GM21619 (cell line): ENCODE results near the gene PCGF2.
A peak's percentile ranks its signal among the peaks of the same experiment; 100 is the strongest.
"Not testable (repeated sequence)": the region's sequence is repeated elsewhere in the genome, so short reads cannot be mapped to it uniquely, and the experiment has no call there.

Experiments used
- ATAC-seq: cut with Tn5 transposase; IDR thresholded peaks from one replicate; pipeline ENCODE4 v1.9.1; 2021; ENCODE audit not compliant: unreplicated experiment

The PCGF2 gene

DNA sequence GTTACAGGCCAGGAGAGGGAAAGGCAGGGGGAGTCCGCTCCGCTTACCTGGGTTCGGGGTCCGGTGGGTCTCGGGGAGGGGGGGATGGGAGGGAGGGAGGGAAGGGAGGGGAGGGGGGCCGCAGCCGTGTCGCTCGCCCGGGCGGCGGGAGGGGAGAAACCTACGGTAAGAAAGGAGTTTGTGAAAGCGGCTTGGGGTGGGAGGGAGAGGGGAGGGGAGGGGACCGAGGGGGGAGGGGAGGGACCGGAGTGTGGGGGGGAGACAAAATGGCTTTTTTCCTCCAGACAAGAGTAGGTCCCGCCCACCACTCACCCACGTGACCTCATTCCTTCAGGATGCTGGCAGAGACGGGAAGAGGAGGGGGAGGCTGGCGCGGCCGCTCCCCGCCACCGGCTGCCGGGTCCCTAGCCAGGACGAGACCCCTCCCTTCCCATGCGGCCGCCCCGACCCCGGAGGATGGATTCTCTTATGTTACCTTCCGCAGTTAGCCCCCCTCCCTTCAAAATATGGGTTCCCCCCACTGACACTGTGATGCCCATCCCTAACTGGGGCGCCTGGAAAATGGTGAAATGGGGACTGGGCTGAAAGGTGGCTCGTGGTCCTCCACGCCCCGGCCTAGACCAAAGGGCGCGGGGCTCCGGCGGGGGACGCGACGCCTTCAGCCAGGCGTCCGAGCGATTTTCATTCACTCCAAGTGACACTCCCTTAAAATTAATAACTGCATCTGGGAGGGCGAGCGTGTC, at the start of gene PCGF2:
Gene PCGF2 (minus strand): TSS at position 188 of the 743 bp plus-strand sequence. CDS start 7,934 bp downstream, outside the sequence.
- no peak for ATAC-seq

GRCh38 chr17:38797828-38798227, 49.7 kb upstream of the PCGF2 start:
- ATAC-seq = no peak

GRCh38 chr17:38797158-38797490, 49.0 kb upstream of the PCGF2 start:
- no peak for ATAC-seq

GRCh38 chr17:38796451-38797157, 48.5 kb upstream of the PCGF2 start:
- ATAC-seq = no peak

GRCh38 chr17:38794221-38794620, 46.1 kb upstream of the PCGF2 start:
- ATAC-seq = no peak

GRCh38 chr17:38791162-38791561, 43.0 kb upstream of the PCGF2 start:
- no peak for ATAC-seq

DNA sequence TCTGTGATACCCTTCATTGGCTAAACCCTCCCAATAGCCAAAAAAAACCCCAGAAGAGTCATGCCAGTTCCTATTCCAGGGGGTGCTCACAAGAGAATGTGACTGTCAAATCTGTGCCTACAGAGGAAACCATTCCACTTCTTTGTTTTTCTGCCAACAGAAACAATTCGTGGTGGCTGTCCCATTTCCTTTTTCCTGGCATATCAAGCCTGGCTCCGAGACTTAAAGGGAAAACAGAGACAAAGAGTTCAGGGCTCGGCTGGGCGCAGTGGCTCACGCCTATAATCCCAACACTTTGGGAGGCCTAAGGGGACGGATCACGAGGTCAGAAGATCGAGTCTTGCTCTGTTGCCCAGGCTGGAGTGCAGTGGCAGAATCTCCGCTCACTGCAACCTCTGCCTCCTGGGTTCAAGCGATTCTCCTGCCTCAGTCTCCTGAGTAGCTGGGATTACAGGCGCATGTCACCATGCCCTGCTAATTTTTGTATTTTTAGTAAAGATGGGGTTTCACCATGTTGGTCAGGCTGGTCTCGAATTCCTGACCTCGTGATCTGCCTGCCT, 42.1 kb upstream of the PCGF2 start:
- ATAC-seq = not testable (repeated sequence)

GRCh38 chr17:38789185-38789584, 41.0 kb upstream of the PCGF2 start:
- ATAC-seq = no peak

DNA sequence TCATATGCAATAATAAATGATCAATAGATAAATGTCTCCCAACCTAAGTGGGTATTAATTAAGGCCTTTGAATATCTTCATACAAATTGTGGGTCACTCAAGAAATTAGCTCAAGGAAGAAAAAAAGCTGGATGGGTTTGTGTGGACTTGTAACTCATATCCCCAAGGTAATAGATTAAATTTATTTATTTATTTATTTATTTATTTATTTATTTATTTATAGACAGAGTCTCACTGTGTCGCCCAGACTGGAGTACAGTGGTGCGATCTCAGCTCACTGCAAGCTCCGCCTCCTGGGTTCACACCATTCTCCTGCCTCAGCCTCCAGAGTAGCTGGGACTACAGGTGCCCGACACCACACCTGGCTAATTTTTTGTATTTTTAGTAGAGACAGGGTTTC, 39.9 kb upstream of the PCGF2 start:
- not testable (repeated sequence) for ATAC-seq

DNA sequence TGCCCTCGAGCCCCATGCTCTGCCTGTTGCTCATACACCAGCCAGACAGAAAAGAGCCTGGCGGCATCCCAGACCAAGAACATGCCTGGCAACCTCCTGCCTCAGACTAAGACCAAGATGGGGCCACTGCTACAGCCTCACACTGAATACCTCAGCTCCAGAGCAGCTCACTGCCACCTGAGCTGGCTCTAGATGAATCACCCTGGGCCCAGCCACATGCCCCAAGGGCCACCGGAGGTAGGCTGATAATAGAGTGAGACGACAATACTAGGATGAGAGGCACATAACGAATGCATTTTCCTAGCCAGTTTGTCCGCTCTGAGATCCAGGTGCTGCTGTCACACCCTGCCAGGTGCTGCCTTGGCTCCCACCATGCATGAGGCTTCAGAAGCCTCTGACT, 38.2 kb upstream of the PCGF2 start:
- ATAC-seq = no peak

DNA sequence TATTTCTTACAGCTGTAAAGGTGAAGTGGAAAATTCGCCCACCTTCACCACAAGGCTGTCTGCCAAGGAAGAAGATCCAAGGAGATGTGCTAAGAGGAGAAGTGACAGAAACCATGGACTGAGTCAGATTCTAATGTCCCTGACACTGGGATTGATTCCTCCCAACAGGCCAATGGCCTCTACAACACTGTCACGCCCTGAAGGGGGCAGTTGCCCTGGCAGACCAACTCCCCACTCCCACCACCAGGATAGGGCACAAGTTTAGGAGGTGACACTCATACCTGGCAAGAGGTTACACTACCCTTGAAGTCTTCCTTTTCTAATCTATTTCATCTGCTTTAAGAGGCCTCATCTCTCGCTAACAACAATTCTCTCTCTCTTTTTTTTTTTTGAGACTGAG, 35.1 kb upstream of the PCGF2 start:
- ATAC-seq = no peak

DNA sequence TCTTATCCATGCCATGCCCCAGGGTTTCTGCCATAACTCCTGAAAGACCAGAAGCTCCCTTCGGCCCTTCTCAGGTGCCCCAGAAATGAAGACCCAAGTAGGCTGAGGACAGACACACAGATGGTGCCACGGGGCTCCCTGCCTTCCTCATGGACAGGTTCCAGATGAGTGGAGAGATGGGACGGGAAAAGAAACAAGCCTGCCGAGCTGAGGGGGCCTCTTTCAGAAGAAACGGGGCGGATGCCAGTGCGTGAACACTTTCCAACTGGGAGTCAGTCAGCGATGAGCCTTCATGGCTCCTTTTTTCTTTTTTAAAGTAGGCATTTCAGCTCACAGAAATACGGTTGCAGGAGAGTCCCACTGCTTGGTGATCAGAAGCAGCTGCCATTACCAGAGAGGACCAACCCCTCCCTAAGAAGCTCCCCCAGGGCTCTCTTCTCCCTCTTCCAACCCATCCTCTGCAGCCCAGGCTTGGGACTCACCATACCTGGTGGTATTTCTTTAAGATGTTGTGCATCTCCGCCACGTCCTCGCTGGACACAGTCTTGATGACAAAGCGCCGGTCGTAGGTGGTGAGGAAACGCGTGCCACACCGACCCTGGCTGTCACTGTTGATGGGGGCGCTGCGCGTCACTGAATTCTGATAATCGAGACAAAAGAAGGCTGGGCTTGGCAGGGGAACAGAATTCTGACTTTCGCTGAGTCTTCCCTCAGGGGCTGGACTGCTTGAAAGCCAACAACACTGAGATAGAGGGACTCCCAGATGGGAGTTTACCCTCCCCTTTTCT, 32.0 kb upstream of the PCGF2 start:
- no peak for ATAC-seq

GRCh38 chr17:38777641-38778250, 29.6 kb upstream of the PCGF2 start:
- ATAC-seq = no peak

- ATAC-seq = no peak
Observed at GRCh38 chr17:38773258-38773657, 25.1 kb upstream of the PCGF2 start.

GRCh38 chr17:38768417-38768816, 20.3 kb upstream of the PCGF2 start:
- ATAC-seq = no peak

DNA sequence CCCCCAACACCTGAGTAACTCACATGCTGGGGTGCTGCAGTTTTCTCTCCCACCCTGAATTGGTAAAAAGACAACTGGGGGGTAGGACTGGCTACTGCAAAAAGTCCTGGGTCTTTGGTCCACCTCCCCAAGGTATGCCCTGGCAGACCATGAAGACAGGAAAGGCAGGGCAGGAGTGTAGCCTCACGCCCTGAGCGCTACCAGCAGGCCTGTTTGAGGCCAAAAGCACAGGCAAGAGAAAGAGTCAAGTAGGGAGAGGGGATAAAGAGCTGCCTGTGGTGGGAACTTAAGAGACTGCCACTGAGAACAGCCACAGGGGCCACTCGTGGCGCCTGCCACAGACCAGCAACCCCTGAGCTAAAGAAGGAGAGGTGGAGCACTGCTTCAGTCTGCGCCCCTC, 18.2 kb upstream of the PCGF2 start:
- no peak for ATAC-seq

GRCh38 chr17:38762231-38762630, 14.1 kb upstream of the PCGF2 start:
- ATAC-seq = no peak

GRCh38 chr17:38761612-38762011, 13.5 kb upstream of the PCGF2 start:
- no peak for ATAC-seq

DNA sequence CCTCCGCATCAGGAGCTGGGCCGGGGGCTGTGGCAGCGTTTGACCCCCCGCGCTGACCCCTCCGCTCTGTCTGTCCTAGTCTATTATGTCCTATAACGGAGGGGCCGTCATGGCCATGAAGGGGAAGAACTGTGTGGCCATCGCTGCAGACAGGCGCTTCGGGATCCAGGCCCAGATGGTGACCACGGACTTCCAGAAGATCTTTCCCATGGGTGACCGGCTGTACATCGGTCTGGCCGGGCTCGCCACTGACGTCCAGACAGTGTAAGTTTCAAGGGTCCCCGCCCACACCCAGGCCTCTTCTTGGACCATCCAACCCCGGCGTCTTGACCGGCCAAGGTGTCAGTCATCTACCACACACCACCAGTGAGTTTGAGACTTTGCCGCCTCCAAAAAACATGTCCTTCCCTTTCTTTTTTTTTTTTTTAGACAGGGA, 5.0 kb upstream of the PCGF2 start:
- no peak for ATAC-seq

GRCh38 chr17:38752308-38753070, 4.4 kb upstream of the PCGF2 start, which contains the start of gene PSMB3:
TSS of gene PSMB3 (plus strand) at chr17:38752741. CDS start at chr17:38752827, 86 bp downstream.
- peak; percentile 69 for ATAC-seq
